Gastroesophageal sphincter (tissue), 4 donors: ENCODE results near the gene C2CD4C. TPM values are rescaled to one million over a fixed set of nuclear protein-coding genes. Genes with fewer than 3 reads are reported as not detected.
"Not testable (repeated sequence)": the region's sequence is repeated elsewhere in the genome, so short reads cannot be mapped to it uniquely, and the experiment has no call there.

Experiments
- ATAC-seq: fragments of 150-250 bp; one replicate; pipeline ENCODE4 v1.9.1; 2016; ENCODE audit warnings: mild to moderate bottlenecking, moderate library complexity
- H3K27ac ChIP-seq, 4 donors: fragments of 200-600 bp; sonication (generic) in 3 of 4; 1 replicate in 3 of 4; 2 replicates in 1 of 4; pipeline ENCODE4 v1.5.1; 2016 to 2019
- H3K27me3 ChIP-seq: fragments of 200-600 bp; sonication (generic); one replicate; pipeline ENCODE4 v1.5.1; 2019
- H3K36me3 ChIP-seq, 2 donors: fragments of 200-600 bp; sonication (generic); one replicate each; pipeline ENCODE4 v1.5.1; 2019; ENCODE audit warnings: control low read depth in 1 of 2
- H3K4me1 ChIP-seq, 3 donors: fragments of 200-600 bp; sonication (generic); 1 replicate in 2 of 3; 2 replicates in 1 of 3; pipeline ENCODE4 v1.5.1; 2016 to 2019; ENCODE audit warnings: control low read depth in 2 of 3
- H3K4me3 ChIP-seq, 2 donors: fragments of 200-600 bp; sonication (generic); one replicate each; pipeline ENCODE4 v1.5.1; 2019; ENCODE audit warnings: mild to moderate bottlenecking in 1 of 2, moderate library complexity in 1 of 2
- H3K9me3 ChIP-seq, 3 donors: fragments of 200-600 bp; sonication (generic); one replicate each; pipeline ENCODE4 v1.5.1; 2017 to 2019; ENCODE audit warnings: control low read depth in 2 of 3
- EP300 ChIP-seq: sonication (generic); formaldehyde crosslinking; IDR thresholded peaks from one replicate; pipeline ENCODE4 v1.6.1; 2017; ENCODE audit warnings: antibody characterized with exemption, mild to moderate bottlenecking
- POLR2A ChIP-seq, 2 donors: fragments of 450-650 bp; IDR thresholded peaks; one replicate each; pipeline ENCODE4 v1.6.1; 2017; ENCODE audit warnings: antibody characterized with exemption in 2 of 2, mild to moderate bottlenecking in 2 of 2, moderate library complexity in 1 of 2
- POLR2AphosphoS5 ChIP-seq: sonication (generic); formaldehyde crosslinking; IDR thresholded peaks from one replicate; pipeline ENCODE4 v1.6.1; 2017; ENCODE audit warnings: antibody characterized with exemption
- WGBS, 2 donors: methylation state at CpG; one replicate each; pipeline ENCODE4 v1.1.5; 2018; ENCODE audit warnings: low coverage in 1 of 2; 5-methylcytosine and 5-hydroxymethylcytosine counted together
- total RNA-seq, 4 donors: library from RNA; depleted of rRNA; stranded (reverse); fragments of >200 nt; gene quantifications; one replicate each; pipeline ENCODE4 v1.1.0, GENCODE V29; 2016
- TF ChIP-seq, protein P1 (sequence below), 4 experiments: fragments of 200-600 bp in 2 of 4; fragments of 450-650 bp in 2 of 4; sonication (generic) in 1 of 4; IDR thresholded peaks; one replicate each; pipeline ENCODE4 v1.5.1; 2017 to 2019; ENCODE audit warnings: antibody characterized with exemption in 4 of 4, mild to moderate bottlenecking in 2 of 4, moderate library complexity in 2 of 4

Gene C2CD4C
- total RNA-seq, 4 donors from 2014 or later, result 0.19 to 2.7 (median 0.67) TPM; not detected in 1

- ATAC-seq, result no peak
- Histone ChIP-seq H3K36me3 (peaks cover 0 to 41% of the 10 kb centered on the region in 2 donors), H3K27ac (no peak overlapping the region), H3K27me3 (no peaks in the 10 kb centered on the region), H3K4me1 (peaks cover 0 to 9% (median 0%) of the 10 kb centered on the region in 3 donors), H3K4me3 (no peak overlapping the region), H3K9me3 (no peaks in the 10 kb centered on the region)
- TF ChIP-seq POLR2A (IDR thresholded peaks at IDR 0.05) (no peak), EP300 (no peak), POLR2AphosphoS5 (no peak)
- TF ChIP-seq, protein P1, sequence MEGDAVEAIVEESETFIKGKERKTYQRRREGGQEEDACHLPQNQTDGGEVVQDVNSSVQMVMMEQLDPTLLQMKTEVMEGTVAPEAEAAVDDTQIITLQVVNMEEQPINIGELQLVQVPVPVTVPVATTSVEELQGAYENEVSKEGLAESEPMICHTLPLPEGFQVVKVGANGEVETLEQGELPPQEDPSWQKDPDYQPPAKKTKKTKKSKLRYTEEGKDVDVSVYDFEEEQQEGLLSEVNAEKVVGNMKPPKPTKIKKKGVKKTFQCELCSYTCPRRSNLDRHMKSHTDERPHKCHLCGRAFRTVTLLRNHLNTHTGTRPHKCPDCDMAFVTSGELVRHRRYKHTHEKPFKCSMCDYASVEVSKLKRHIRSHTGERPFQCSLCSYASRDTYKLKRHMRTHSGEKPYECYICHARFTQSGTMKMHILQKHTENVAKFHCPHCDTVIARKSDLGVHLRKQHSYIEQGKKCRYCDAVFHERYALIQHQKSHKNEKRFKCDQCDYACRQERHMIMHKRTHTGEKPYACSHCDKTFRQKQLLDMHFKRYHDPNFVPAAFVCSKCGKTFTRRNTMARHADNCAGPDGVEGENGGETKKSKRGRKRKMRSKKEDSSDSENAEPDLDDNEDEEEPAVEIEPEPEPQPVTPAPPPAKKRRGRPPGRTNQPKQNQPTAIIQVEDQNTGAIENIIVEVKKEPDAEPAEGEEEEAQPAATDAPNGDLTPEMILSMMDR (IDR thresholded peaks at IDR 0.05), result no peak
- no CpG with 5 or more reads among the region's 26 CpGs for WGBS, 2 donors
Observed at GRCh38 chr19:425056-425455, 16.1 kb upstream of the C2CD4C start.

DNA sequence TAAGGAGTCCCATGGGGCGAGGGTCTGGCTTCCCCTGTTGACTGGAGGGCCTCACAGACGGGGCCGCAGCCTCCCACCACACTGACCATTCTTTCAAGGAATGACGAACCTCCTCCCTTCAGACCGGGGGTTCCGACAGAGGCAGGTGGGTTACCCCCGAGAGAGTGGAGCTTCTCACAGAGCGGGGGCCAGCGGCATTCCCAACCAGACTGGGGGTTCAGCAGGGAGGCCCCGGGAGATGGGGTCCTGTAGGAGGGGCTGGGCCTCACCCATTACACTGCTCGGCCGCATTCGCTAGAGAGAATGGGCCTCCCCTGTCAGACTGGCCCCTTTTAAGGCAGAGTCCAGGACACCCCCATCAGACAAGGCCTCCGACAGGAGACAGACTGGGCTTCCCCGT is 15.6 kb upstream of the C2CD4C start:
- ATAC-seq, result no peak
- WGBS, 2 donors, result 88% methylated on average over 4 of the region's 15 CpGs; no CpG with 5 or more reads in 1 of the 2 donors
- no peaks in the 10 kb centered on the region for H3K27me3 ChIP-seq
- peaks cover 0 to 39% of the 10 kb centered on the region in 2 donors for H3K36me3 ChIP-seq
- H3K4me3 ChIP-seq, result no peak overlapping the region
- no peak overlapping the region for H3K27ac ChIP-seq
- peaks cover 0 to 14% (median 0%) of the 10 kb centered on the region in 3 donors for H3K4me1 ChIP-seq
- H3K9me3 ChIP-seq, result no peaks in the 10 kb centered on the region
- TF ChIP-seq POLR2AphosphoS5 (no peak), EP300 (no peak), POLR2A (IDR thresholded peaks at IDR 0.05) (no peak)
- TF ChIP-seq, protein P1 (IDR thresholded peaks at IDR 0.05), result no peak

- peaks cover 0 to 14% (median 0%) of the 10 kb centered on the region in 3 donors for H3K4me1 ChIP-seq
- TF ChIP-seq POLR2AphosphoS5 (no peak), EP300 (no peak), POLR2A (IDR thresholded peaks at IDR 0.05) (no peak)
- TF ChIP-seq, protein P1 (IDR thresholded peaks at IDR 0.05), result no peak
- no peaks in the 10 kb centered on the region for H3K9me3 ChIP-seq
- no peak overlapping the region for H3K4me3 ChIP-seq
- H3K27ac ChIP-seq, result no peak overlapping the region
- H3K36me3 ChIP-seq, result peaks cover 0 to 36% of the 10 kb centered on the region in 2 donors
- ATAC-seq, result no peak
- 67% methylated on average over 3 of the region's 25 CpGs; no CpG with 5 or more reads in 1 of the 2 donors for WGBS, 2 donors
- no peaks in the 10 kb centered on the region for H3K27me3 ChIP-seq
Observed at GRCh38 chr19:423691-424466, 14.9 kb upstream of the C2CD4C start.

DNA sequence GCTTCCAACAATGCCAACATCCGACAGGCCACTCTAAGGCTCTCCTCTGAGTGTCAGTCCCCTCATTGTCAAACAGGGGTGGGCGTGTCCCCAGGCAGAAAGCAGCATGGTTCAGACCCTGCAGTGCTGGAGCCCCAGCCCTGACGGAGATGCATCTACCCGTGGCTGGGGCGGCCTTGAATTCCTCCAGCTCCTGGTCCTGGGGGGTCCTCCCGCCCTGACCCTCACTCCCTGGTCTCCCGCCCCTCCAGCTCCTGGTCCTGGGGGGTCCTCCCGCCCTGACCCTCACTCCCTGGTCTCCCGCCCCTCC is 13.9 kb upstream of the C2CD4C start:
- H3K36me3 ChIP-seq, result peaks cover 0 to 26% of the 10 kb centered on the region in 2 donors
- H3K4me3 ChIP-seq, ATAC-seq, H3K27me3 ChIP-seq, H3K27ac ChIP-seq, H3K9me3 ChIP-seq: not testable (repeated sequence)
- H3K4me1 ChIP-seq, result peaks cover 0 to 14% (median 0%) of the 10 kb centered on the region in 3 donors
- 100% methylated on average over 1 of the region's 9 CpGs; no CpG with 5 or more reads in 1 of the 2 donors for WGBS, 2 donors

GRCh38 chr19:422213-422916 is 13.4 kb upstream of the C2CD4C start:
- TF ChIP-seq POLR2AphosphoS5 (no peak), POLR2A (IDR thresholded peaks at IDR 0.05) (no peak)
- 92% methylated on average over 13 of the region's 40 CpGs; no CpG with 5 or more reads in 1 of the 2 donors for WGBS, 2 donors
- H3K27ac ChIP-seq, result no peak overlapping the region
- no peak for ATAC-seq
- no peaks in the 10 kb centered on the region for H3K27me3 ChIP-seq
- H3K9me3 ChIP-seq, result no peaks in the 10 kb centered on the region
- H3K4me1 ChIP-seq, result peaks cover 0 to 13% (median 0%) of the 10 kb centered on the region in 3 donors
- H3K4me3 ChIP-seq, result no peak overlapping the region
- peaks cover 0 to 25% of the 10 kb centered on the region in 2 donors for H3K36me3 ChIP-seq
